Esophagus muscularis mucosa (tissue), 3 donors: ENCODE results near the gene RELA.

ENCODE experiments used
- EP300 ChIP-seq: sonication (generic); formaldehyde crosslinking; IDR thresholded peaks from one replicate; pipeline ENCODE4 v1.6.1; 2017; ENCODE audit warnings: antibody characterized with exemption
- POLR2AphosphoS5 ChIP-seq, 2 donors: sonication (generic); formaldehyde crosslinking; IDR thresholded peaks; one replicate each; pipeline ENCODE4 v1.6.1; 2017; ENCODE audit warnings: antibody characterized with exemption in 2 of 2

DNA sequence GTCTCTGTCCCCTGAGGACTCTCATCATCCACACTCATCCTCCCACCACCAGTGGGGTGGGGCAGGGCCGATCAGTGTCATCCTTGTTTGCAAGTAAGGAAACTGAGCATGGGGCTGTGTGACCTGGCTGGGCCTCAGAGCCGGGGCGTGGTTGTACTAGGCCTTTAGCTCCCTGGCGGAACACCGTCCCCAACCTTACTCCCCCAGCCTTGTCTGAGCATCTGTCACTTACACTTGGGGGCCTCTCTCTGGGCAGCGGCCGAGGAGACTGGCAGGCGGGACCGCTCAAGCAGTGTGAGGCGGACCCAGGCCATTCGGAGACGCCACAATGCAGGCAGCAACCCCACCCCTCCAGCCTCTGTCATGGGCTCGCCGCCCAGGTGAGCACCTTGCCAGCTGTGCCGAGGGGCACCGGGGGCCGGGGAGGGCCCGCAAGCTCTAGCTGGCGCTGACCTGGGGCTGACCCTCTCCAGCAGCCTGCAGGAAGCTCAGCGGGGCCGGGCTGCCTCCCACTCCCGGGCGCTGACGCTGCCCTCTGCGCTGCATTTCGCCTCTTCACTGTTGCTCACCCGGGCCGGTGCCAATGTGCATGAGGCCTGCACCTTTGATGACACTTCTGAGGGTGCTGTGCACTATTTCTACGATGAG, 43.3 kb downstream of the RELA start:
- TF ChIP-seq POLR2AphosphoS5 (IDR thresholded peaks at IDR 0.05) (no peak), EP300 (no peak)
